Trophoblast cell (in vitro differentiated cells and primary cell): ENCODE measurements around the gene ADRA2A.
A peak's percentile ranks its signal among the peaks of the same experiment; 100 is the strongest.

ENCODE experiments used
- DNase-seq, 2 donors: peaks; one replicate each; pipeline ENCODE4 v3.0.0-alpha.2; 2016
- H2AFZ ChIP-seq: 2 replicates; pipeline ENCODE4 v1.6.1; 2013; ENCODE audit warnings: low read length, moderate library complexity, mild to moderate bottlenecking; ENCODE audit not compliant: insufficient read depth, poor library complexity
- H2AK5ac ChIP-seq: 2 replicates; pipeline ENCODE4 v1.6.1; 2013; ENCODE audit warnings: mild to moderate bottlenecking, low read length
- H2BK120ac ChIP-seq: 2 replicates; pipeline ENCODE4 v1.6.1; 2013; ENCODE audit warnings: low read length, mild to moderate bottlenecking, moderate library complexity; ENCODE audit not compliant: insufficient read depth, poor library complexity
- H2BK12ac ChIP-seq: 2 replicates; pipeline ENCODE4 v1.6.1; 2013; ENCODE audit warnings: mild to moderate bottlenecking, low read length, moderate library complexity
- H2BK5ac ChIP-seq: 2 replicates; pipeline ENCODE4 v1.6.1; 2013; ENCODE audit warnings: low read length, low read depth, moderate library complexity, mild to moderate bottlenecking; ENCODE audit not compliant: poor library complexity
- H3K14ac ChIP-seq: 2 replicates; pipeline ENCODE4 v1.6.1; 2013; ENCODE audit warnings: mild to moderate bottlenecking, low read length
- H3K18ac ChIP-seq: 2 replicates; pipeline ENCODE4 v1.6.1; 2013; ENCODE audit warnings: mild to moderate bottlenecking, low read length
- H3K23ac ChIP-seq: 2 replicates; pipeline ENCODE4 v1.6.1; 2013; ENCODE audit warnings: low read length
- H3K27ac ChIP-seq: 2 replicates; pipeline ENCODE4 v1.5.1; 2013; ENCODE audit warnings: low read depth, mild to moderate bottlenecking, inconsistent platforms, low read length, moderate library complexity
- H3K27me3 ChIP-seq: 2 replicates; pipeline ENCODE4 v1.6.1; 2013; ENCODE audit warnings: inconsistent platforms, mild to moderate bottlenecking, low read length, moderate library complexity; ENCODE audit not compliant: insufficient read depth
- H3K36me3 ChIP-seq, 2 experiments: 1 replicate in 1 of 2; 2 replicates in 1 of 2; pipeline ENCODE4 v1.6.1; 2013; ENCODE audit warnings: low read length in 2 of 2, mild to moderate bottlenecking in 2 of 2, moderate library complexity in 1 of 2; ENCODE audit not compliant: insufficient read depth in 2 of 2, control insufficient read depth in 1 of 2
- H3K4ac ChIP-seq: 2 replicates; pipeline ENCODE4 v1.6.1; 2013; ENCODE audit warnings: low read depth, mild to moderate bottlenecking, low read length, moderate library complexity
- H3K4me1 ChIP-seq, 2 experiments: 1 replicate in 1 of 2; 2 replicates in 1 of 2; pipeline ENCODE4 v1.6.1; 2013; ENCODE audit warnings: low read length in 2 of 2, mild to moderate bottlenecking in 2 of 2, moderate library complexity in 1 of 2; ENCODE audit not compliant: insufficient read depth in 2 of 2, control insufficient read depth in 1 of 2
- H3K4me2 ChIP-seq: 2 replicates; pipeline ENCODE4 v1.6.1; 2013; ENCODE audit warnings: inconsistent platforms, mild to moderate bottlenecking, low read length, moderate library complexity
- H3K4me3 ChIP-seq: 2 replicates; pipeline ENCODE4 v1.5.1; 2013; ENCODE audit warnings: mild to moderate bottlenecking, low read depth, low read length, inconsistent platforms
- H3K79me1 ChIP-seq: one replicate; pipeline ENCODE4 v1.6.1; 2013; ENCODE audit warnings: low read length
- H3K79me2 ChIP-seq: 2 replicates; pipeline ENCODE4 v1.6.1; 2013; ENCODE audit warnings: low read length, mild to moderate bottlenecking; ENCODE audit not compliant: control insufficient read depth, insufficient read depth, poor library complexity
- H3K9ac ChIP-seq: 2 replicates; pipeline ENCODE4 v1.6.1; 2013; ENCODE audit warnings: mild to moderate bottlenecking, low read length
- H3K9me3 ChIP-seq: 2 replicates; pipeline ENCODE4 v1.6.1; 2013; ENCODE audit warnings: low read depth, mild to moderate bottlenecking, control low read depth, inconsistent platforms, low read length; ENCODE audit not compliant: insufficient read depth
- H4K12ac ChIP-seq: 2 replicates; pipeline ENCODE4 v1.6.1; 2013; ENCODE audit warnings: low read depth, mild to moderate bottlenecking, low read length, moderate library complexity
- H4K8ac ChIP-seq: 2 replicates; pipeline ENCODE4 v1.6.1; 2013; ENCODE audit warnings: low read depth, mild to moderate bottlenecking, low read length, moderate library complexity
- H4K91ac ChIP-seq: one replicate; pipeline ENCODE4 v1.6.1; 2013; ENCODE audit warnings: low read depth, mild to moderate bottlenecking, low read length, moderate library complexity
- WGBS: extraction: QIAGEN DNeasy Blood & Tissue Kit; methylation state at CpG from one replicate; pipeline ENCODE4 v1.1.7; 2013; ENCODE audit warnings: missing lambda C conversion rate; ENCODE audit not compliant: insufficient read length, insufficient coverage; ENCODE audit errors: extremely low coverage; 5-methylcytosine and 5-hydroxymethylcytosine counted together

Gene ADRA2A

GRCh38 chr10:111072232-111072631 lies 4.6 kb upstream of the ADRA2A start:
- no peak overlapping the region for H2AK5ac ChIP-seq
- no peak overlapping the region for H3K9ac ChIP-seq
- H3K27me3 ChIP-seq = peaks cover 11% of the 10 kb centered on the region
- H3K79me2 ChIP-seq = no peaks in the 10 kb centered on the region
- no peak overlapping the region for H4K8ac ChIP-seq
- H3K36me3 ChIP-seq = no peaks in the 10 kb centered on the region
- H3K23ac ChIP-seq = no peak overlapping the region
- no peak overlapping the region for H3K14ac ChIP-seq
- no peak overlapping the region for H3K4ac ChIP-seq
- no CpG with 5 or more reads among the region's 3 CpGs for WGBS
- no peak overlapping the region for H2BK120ac ChIP-seq
- no peak overlapping the region for H3K4me2 ChIP-seq
- no peak overlapping the region for H2AFZ ChIP-seq
- H3K9me3 ChIP-seq = no peaks in the 10 kb centered on the region
- H4K12ac ChIP-seq = no peak overlapping the region
- DNase-seq = no peak
- no peaks in the 10 kb centered on the region for H3K79me1 ChIP-seq
- no peak overlapping the region for H3K27ac ChIP-seq
- peaks cover 4 to 8% of the 10 kb centered on the region in 2 experiments for H3K4me1 ChIP-seq
- H3K4me3 ChIP-seq = no peak overlapping the region
- no peak overlapping the region for H2BK12ac ChIP-seq
- no peak overlapping the region for H2BK5ac ChIP-seq
- H4K91ac ChIP-seq = no peak overlapping the region
- no peak overlapping the region for H3K18ac ChIP-seq

GRCh38 chr10:111075577-111076185 lies 1.1 kb upstream of the ADRA2A start:
- no peaks in the 10 kb centered on the region for H3K79me1 ChIP-seq
- peak overlapping the region; percentile 73 for H3K4me2 ChIP-seq
- H3K36me3 ChIP-seq = no peaks in the 10 kb centered on the region
- no peak overlapping the region for H3K9ac ChIP-seq
- H4K8ac ChIP-seq = no peak overlapping the region
- H2BK120ac ChIP-seq = no peak overlapping the region
- no peak overlapping the region for H3K14ac ChIP-seq
- H2AK5ac ChIP-seq = no peak overlapping the region
- peaks cover 13% of the 10 kb centered on the region for H3K9me3 ChIP-seq
- peaks cover 29% of the 10 kb centered on the region for H3K27me3 ChIP-seq
- H3K27ac ChIP-seq = no peak overlapping the region
- H3K4me1 ChIP-seq = peaks cover 5 to 8% of the 10 kb centered on the region in 2 experiments
- DNase-seq = no peak
- no peak overlapping the region for H3K4me3 ChIP-seq
- WGBS = no CpG with 5 or more reads among the region's 18 CpGs
- H2BK5ac ChIP-seq = no peak overlapping the region
- no peak overlapping the region for H2BK12ac ChIP-seq
- H3K4ac ChIP-seq = no peak overlapping the region
- H3K79me2 ChIP-seq = no peaks in the 10 kb centered on the region
- no peak overlapping the region for H2AFZ ChIP-seq
- H4K91ac ChIP-seq = no peak overlapping the region
- no peak overlapping the region for H3K23ac ChIP-seq
- no peak overlapping the region for H4K12ac ChIP-seq
- H3K18ac ChIP-seq = no peak overlapping the region

GRCh38 chr10:111076191-111076681 lies 593 bp upstream of the ADRA2A start:
- Histone ChIP-seq H3K9me3 (peaks cover 13% of the 10 kb centered on the region), H4K12ac (no peak overlapping the region), H3K79me1 (no peaks in the 10 kb centered on the region), H2BK120ac (no peak overlapping the region), H4K91ac (no peak overlapping the region), H3K9ac (no peak overlapping the region), H3K4me2 (peak overlapping the region; percentile 73), H3K23ac (no peak overlapping the region), H3K14ac (no peak overlapping the region), H3K36me3 (no peaks in the 10 kb centered on the region), H2AFZ (no peak overlapping the region), H3K27me3 (peaks cover 29% of the 10 kb centered on the region), H3K4ac (no peak overlapping the region), H3K79me2 (no peaks in the 10 kb centered on the region), H3K27ac (no peak overlapping the region), H3K18ac (no peak overlapping the region), H4K8ac (no peak overlapping the region), H3K4me3 (peak overlapping the region; percentile 64), H2BK12ac (no peak overlapping the region), H3K4me1 (peaks cover 5 to 8% of the 10 kb centered on the region in 2 experiments), H2AK5ac (no peak overlapping the region), H2BK5ac (no peak overlapping the region)
- no CpG with 5 or more reads among the region's 39 CpGs for WGBS
- peak; percentile 37 to 51 for DNase-seq

- Histone ChIP-seq H3K23ac (no peak overlapping the region), H3K14ac (no peak overlapping the region), H2BK5ac (no peak overlapping the region), H2BK120ac (no peak overlapping the region), H4K8ac (no peak overlapping the region), H4K12ac (no peak overlapping the region), H3K36me3 (no peaks in the 10 kb centered on the region), H3K4ac (no peak overlapping the region), H3K27me3 (peaks cover 29% of the 10 kb centered on the region), H3K4me2 (peak overlapping the region; percentile 73), H3K27ac (no peak overlapping the region), H2BK12ac (no peak overlapping the region), H3K18ac (no peak overlapping the region), H3K9me3 (peaks cover 13% of the 10 kb centered on the region), H3K9ac (no peak overlapping the region), H4K91ac (no peak overlapping the region), H3K79me2 (no peaks in the 10 kb centered on the region), H3K4me1 (peaks cover 5 to 8% of the 10 kb centered on the region in 2 experiments), H3K79me1 (no peaks in the 10 kb centered on the region), H2AFZ (no peak overlapping the region), H2AK5ac (no peak overlapping the region), H3K4me3 (no peak overlapping the region)
- DNase-seq = no peak
- no CpG with 5 or more reads among the region's 15 CpGs for WGBS
Observed at GRCh38 chr10:111077479-111077784, 603 bp downstream of the ADRA2A start.
